HFF-Myc (cell line): ENCODE measurements around the gene MST1R.
A peak's percentile ranks its signal among the peaks of the same experiment; 100 is the strongest.

Experiments used
- DNase-seq: peaks from one replicate; pipeline ENCODE4 v3.0.0-alpha.2; 2011; ENCODE audit warnings: low read depth; ENCODE audit errors: extremely low read depth
- H3K4me3 ChIP-seq: replicated peaks from 2 replicates; pipeline ENCODE4 v1.5.1; 2011; ENCODE audit warnings: low read depth, mild to moderate bottlenecking, control low read depth, low read length
- TF ChIP-seq, protein P1 (sequence below): IDR thresholded peaks from 2 replicates; pipeline ENCODE4 v1.5.1; 2012; ENCODE audit warnings: mild to moderate bottlenecking, low read depth, low read length, control low read depth; ENCODE audit errors: missing control alignments

The MST1R gene

DNA sequence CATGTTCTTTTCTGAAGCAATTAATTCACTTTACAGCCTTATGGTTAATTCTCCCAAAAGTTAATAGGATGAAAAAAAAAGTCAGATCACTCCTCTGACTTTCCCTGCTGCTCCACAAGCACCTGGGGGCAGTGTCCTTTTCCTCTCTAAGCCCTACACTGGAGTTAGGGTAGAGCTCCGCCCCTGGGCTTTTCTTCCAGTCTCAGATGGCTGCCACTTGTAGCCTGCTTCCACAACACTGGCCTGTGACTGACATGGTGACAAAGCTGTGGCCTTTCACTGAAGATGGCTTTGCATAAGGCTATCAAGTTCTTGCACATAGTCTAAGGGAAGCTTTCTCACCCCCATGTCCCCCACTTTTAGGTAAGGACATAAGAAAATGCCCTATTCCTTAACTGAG lies 27.2 kb upstream of the MST1R start:
- DNase-seq: no peak

DNA sequence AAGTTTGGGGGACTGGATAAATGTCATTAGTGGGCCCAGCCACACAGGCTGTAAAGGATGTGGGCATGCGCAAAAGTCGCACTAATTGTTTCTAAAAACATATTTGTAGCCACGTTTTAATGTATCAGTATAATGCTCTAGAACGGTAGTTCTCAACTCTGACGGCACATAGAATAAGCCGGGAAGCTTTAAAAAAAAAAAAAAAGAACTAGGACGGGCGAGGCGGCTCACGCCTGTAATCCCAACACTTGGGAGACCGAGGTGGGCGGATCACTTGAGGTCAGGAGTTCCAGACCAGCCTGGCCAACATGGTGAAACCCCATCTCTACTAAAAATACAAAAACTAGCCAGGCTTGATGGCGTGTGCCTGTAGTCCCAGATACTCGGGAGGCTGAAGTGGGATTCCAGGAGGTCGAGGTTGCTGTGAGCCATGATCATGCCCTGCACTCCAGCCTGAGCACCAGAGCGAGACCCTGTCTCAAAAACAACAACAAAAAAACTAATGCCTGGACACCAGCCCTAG lies 26.6 kb upstream of the MST1R start:
- TF ChIP-seq, protein P1, sequence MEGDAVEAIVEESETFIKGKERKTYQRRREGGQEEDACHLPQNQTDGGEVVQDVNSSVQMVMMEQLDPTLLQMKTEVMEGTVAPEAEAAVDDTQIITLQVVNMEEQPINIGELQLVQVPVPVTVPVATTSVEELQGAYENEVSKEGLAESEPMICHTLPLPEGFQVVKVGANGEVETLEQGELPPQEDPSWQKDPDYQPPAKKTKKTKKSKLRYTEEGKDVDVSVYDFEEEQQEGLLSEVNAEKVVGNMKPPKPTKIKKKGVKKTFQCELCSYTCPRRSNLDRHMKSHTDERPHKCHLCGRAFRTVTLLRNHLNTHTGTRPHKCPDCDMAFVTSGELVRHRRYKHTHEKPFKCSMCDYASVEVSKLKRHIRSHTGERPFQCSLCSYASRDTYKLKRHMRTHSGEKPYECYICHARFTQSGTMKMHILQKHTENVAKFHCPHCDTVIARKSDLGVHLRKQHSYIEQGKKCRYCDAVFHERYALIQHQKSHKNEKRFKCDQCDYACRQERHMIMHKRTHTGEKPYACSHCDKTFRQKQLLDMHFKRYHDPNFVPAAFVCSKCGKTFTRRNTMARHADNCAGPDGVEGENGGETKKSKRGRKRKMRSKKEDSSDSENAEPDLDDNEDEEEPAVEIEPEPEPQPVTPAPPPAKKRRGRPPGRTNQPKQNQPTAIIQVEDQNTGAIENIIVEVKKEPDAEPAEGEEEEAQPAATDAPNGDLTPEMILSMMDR: no peak
- peak overlapping the region; percentile 67 for H3K4me3 ChIP-seq
- DNase-seq: no peak

More for the DNA sequence above, 27.2 kb upstream of the MST1R start:
- TF ChIP-seq, protein P1: no peak
- H3K4me3 ChIP-seq: no peak overlapping the region

DNA sequence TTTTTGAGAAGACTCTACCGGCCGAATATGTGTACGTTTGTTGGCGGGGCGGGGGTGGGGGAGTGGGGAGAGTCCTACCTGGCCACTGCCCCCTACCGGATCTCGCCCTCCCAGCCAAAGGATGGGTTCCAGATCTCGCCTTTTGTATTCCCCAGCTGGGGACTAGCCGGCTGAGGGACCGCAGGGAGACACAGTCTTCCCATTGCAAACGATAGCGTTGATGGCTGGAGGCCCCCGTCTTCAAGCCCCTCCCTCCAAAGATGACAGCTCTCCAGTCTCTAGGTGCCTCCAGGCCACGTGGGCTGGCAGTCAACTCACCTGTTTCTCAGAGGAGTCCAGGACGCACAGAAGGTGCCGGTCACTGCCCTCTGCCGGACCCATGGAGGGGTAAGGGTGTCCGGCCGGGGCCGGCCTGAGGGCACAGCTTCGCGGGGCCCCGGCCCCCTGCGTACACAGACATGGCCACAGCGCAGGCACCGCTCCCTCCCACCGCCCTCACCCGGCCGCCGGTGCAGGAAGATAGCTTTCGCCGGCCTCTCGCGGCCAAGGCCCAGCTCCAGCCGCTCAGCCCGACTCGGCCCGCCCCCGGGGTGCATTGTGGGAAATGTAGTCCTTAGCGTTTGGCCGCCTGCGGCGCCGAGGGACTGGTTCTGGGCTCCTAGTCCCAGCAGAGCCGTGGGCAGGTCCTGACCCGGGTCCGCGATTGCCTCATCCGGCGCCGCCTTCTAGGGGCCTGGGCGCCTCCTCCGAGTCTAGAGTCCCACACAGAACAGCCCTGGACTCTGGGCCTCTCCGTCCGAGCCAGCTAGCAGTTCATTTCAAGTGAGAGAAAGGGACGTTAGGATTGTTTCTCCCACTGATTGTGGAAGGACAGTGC lies 25.9 kb upstream of the MST1R start, which contains the start of gene MON1A:
TSS of gene MON1A (minus strand) at position 521 of the 877 bp plus-strand sequence. CDS start 16,465 bp downstream, outside the sequence.
- peak; percentile 65 for DNase-seq
- TF ChIP-seq, protein P1: peak; percentile 37
- peak within 1 kb of the TSS; percentile 67 for H3K4me3 ChIP-seq

DNA sequence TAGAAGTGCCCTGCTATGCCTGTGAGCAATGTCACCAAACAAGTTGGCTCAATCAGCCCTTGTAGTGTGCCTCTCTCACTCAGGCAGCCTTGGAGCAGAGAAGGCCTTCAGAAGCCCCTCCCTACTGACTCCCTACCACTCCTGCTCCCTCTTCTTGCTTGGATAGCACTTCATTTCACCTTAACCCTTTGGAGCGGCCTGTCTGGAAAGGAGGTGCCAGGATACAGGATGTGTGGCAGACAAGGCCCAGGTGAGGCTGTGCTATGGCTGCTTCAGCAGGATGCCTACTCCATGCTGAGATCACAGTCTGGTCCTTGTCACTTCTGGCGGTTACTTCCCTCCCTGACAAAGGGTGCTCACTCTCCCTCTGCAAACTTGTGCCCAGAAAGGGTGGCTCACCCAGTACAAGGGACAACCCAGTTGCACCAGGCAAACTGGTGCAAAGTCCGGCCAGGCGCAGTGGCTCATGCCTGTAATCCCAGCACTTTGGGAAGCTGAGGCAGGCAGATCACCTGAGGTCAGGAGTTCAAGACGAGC lies 24.9 kb upstream of the MST1R start:
- H3K4me3 ChIP-seq: peak overlapping the region; percentile 67
- TF ChIP-seq, protein P1: no peak

DNA sequence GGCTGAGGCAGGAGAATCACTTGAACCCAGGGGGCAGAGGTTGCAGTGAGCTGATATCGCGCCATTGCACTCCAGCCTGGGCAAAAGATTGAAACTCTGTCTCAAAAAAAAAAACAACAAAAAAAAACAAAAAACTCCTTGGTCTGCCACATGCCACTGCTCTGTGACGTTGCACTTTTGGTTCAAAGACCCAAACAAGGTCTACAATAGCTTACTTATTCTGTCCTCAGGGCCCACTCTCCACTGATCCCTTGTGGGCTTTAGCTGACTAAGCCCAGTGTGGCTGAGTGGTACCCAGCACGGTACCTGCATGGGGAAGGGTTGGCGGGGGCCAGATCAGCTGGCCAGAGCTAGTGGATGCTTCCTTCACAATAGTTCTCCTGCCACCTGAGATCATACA lies 24.1 kb upstream of the MST1R start:
- no peak for DNase-seq
- TF ChIP-seq, protein P1: no peak
- H3K4me3 ChIP-seq: no peak overlapping the region

More for the DNA sequence above, 24.9 kb upstream of the MST1R start:
- DNase-seq: no peak

DNA sequence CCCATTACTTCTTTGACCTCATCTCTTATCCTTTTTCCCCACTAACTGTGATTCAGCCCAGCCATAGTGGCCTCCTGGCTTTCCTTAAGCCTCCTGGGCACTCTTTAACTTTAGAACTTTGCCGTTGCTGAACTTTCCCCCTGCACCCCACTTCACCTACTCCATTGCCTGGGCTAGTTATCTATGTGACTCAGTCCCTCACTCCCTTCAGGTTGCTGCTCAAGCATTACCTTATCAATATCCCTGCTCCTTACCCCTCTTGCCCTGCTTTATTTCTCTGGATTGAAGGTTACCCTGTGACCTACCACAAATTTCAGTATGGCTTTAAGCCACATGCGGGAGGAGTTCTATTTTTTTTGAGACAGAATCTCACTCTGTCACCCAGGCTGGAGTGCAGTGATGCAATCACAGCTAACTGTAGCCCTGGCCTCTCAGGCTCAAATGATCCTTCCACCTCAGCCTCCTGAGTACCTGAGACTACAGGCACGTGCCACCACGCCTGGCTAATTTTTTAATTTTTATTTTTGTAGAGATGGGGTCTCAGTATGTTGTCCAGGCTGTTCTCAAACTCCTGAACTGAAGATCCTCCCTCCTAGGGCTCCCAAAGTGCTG lies 22.6 kb upstream of the MST1R start:
- TF ChIP-seq, protein P1: no peak
- no peak overlapping the region for H3K4me3 ChIP-seq
- no peak for DNase-seq
